Esophagus muscularis mucosa (tissue), 4 donors: ENCODE data around the gene PREX1. TPM values are rescaled to one million over a fixed set of nuclear protein-coding genes. Genes with fewer than 3 reads are reported as not detected.

Experiments used
- DNase-seq: peaks from one replicate; pipeline ENCODE4 v3.0.0-alpha.2; 2017; ENCODE audit errors: extremely low spot score
- H3K27ac ChIP-seq, 4 donors: fragments of 200-600 bp; sonication (generic); replicated peaks in 1 of 4; 1 replicate in 3 of 4; 2 replicates in 1 of 4; pipeline ENCODE4 v1.5.1; 2016 to 2019; ENCODE audit warnings: mild to moderate bottlenecking in 1 of 4
- H3K27me3 ChIP-seq, 4 donors: fragments of 200-600 bp; sonication (generic); one replicate each; pipeline versions ENCODE4 v1.5.1 to v1.6.0; 2016 to 2019
- H3K36me3 ChIP-seq, 4 donors: fragments of 200-600 bp; sonication (generic); one replicate each; pipeline ENCODE4 v1.5.1; 2016 to 2019
- H3K4me1 ChIP-seq, 4 donors: fragments of 200-600 bp; sonication (generic); one replicate each; pipeline ENCODE4 v1.5.1; 2016 to 2019
- H3K4me3 ChIP-seq, 4 donors: fragments of 200-600 bp; sonication (generic); 1 replicate in 2 of 4; 2 replicates in 2 of 4; pipeline ENCODE4 v1.5.1; 2016 to 2019; ENCODE audit warnings: mild to moderate bottlenecking in 4 of 4, moderate library complexity in 1 of 4
- H3K9me3 ChIP-seq, 4 donors: fragments of 200-600 bp; sonication (generic); 1 replicate in 3 of 4; 2 replicates in 1 of 4; pipeline ENCODE4 v1.5.1; 2016 to 2019
- CTCF ChIP-seq, 3 experiments: fragments of 200-600 bp in 2 of 3; fragments of 450-650 bp in 1 of 3; sonication (generic) in 2 of 3; IDR thresholded peaks; one replicate each; pipeline ENCODE4 v1.5.1; 2017 to 2019; ENCODE audit warnings: antibody characterized with exemption in 3 of 3, mild to moderate bottlenecking in 2 of 3, moderate library complexity in 1 of 3
- EP300 ChIP-seq: sonication (generic); formaldehyde crosslinking; IDR thresholded peaks from one replicate; pipeline ENCODE4 v1.6.1; 2017; ENCODE audit warnings: antibody characterized with exemption
- POLR2A ChIP-seq: fragments of 450-650 bp; IDR thresholded peaks from one replicate; pipeline ENCODE4 v1.6.1; 2017; ENCODE audit warnings: antibody characterized with exemption, moderate library complexity, mild to moderate bottlenecking, low read depth
- POLR2AphosphoS5 ChIP-seq, 2 donors: sonication (generic); formaldehyde crosslinking; IDR thresholded peaks; one replicate each; pipeline ENCODE4 v1.6.1; 2017; ENCODE audit warnings: antibody characterized with exemption in 2 of 2
- WGBS: methylation state at CpG from one replicate; pipeline ENCODE4 v1.1.5; 2018; 5-methylcytosine and 5-hydroxymethylcytosine counted together
- intact Hi-C: fragments of 100-400 bp; cut with DNase I; formaldehyde crosslinking; loops from one replicate; pipeline ENCODE4 v1.15.1; 2023
- total RNA-seq, 4 donors: library from RNA; depleted of rRNA; stranded (reverse); fragments of >200 nt; gene quantifications; one replicate each; pipeline versions ENCODE4 v1.1.0 to v1.2.1, GENCODE V29; 2016

Gene PREX1
- total RNA-seq, 4 donors from 2014 or later, result 20.8 to 37.1 (median 24.3) TPM

DNA sequence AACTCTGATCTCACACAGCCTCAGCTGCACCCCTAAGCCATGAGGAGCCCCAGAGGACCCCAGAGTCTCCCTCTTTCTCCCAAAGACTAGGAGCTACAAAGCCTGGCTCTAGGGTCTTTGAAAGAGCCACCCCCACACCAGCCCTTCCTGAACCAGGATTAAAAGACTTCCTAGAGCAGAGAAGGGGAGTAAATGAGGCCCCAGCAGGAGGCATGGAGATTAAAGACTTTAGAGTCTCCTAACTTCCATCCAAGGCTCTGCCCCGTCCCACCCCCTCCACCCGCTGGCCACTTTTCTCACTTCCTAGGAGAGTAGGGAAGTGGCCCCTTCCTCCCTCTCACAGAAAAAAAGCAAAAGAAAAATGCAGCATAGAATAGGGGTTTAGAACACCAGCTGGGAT lies 1.7 kb downstream of the PREX1 start:
- H3K4me1 ChIP-seq, result peaks cover 7 to 62% (median 48%) of the 10 kb centered on the region in 4 donors
- TF ChIP-seq EP300 (no peak), CTCF (IDR thresholded peaks at IDR 0.05) (no peak), POLR2A (no peak), POLR2AphosphoS5 (IDR thresholded peaks at IDR 0.05) (no peak)
- H3K9me3 ChIP-seq, result no peaks in the 10 kb centered on the region
- H3K27me3 ChIP-seq, result peaks cover 0 to 21% (median 0%) of the 10 kb centered on the region in 4 donors
- H3K36me3 ChIP-seq, result no peaks in the 10 kb centered on the region
- H3K4me3 ChIP-seq, result peak overlapping the region; percentile 66 to 80 (median 66)
- intact Hi-C loops, result no loop called here
- WGBS, result 68% methylated on average over 2 of the region's 2 CpGs
- DNase-seq, result no peak
- H3K27ac ChIP-seq, result peak overlapping the region; percentile 6 to 74 (median 62)

- no peak for DNase-seq
- no peak for TF ChIP-seq CTCF (IDR thresholded peaks at IDR 0.05)
- H3K9me3 ChIP-seq, result no peaks in the 10 kb centered on the region
- peaks cover 0 to 24% (median 0%) of the 10 kb centered on the region in 4 donors for H3K27me3 ChIP-seq
- H3K4me3 ChIP-seq, result peak overlapping the region; percentile 66 to 80 (median 66)
- H3K4me1 ChIP-seq, result peaks cover 6 to 60% (median 46%) of the 10 kb centered on the region in 4 donors
- intact Hi-C loops, result no loop called here
- peak overlapping the region; percentile 6 to 74 (median 62) for H3K27ac ChIP-seq
- 54% methylated on average over 4 of the region's 4 CpGs for WGBS
- H3K36me3 ChIP-seq, result no peaks in the 10 kb centered on the region
Measured at GRCh38 chr20:48825566-48825920, 2.3 kb downstream of the PREX1 start.

- 62% methylated on average over 12 of the region's 12 CpGs for WGBS
- no peaks in the 10 kb centered on the region for H3K36me3 ChIP-seq
- intact Hi-C loops, result no loop called here
- H3K27me3 ChIP-seq, result peaks cover 0 to 26% (median 0%) of the 10 kb centered on the region in 4 donors
- peaks cover 6 to 64% (median 47%) of the 10 kb centered on the region in 4 donors for H3K4me1 ChIP-seq
- DNase-seq, result no peak
- H3K9me3 ChIP-seq, result no peaks in the 10 kb centered on the region
- TF ChIP-seq EP300 (no peak), POLR2AphosphoS5 (IDR thresholded peaks at IDR 0.05) (no peak), POLR2A (no peak), CTCF (IDR thresholded peaks at IDR 0.05) (no peak)
- peak overlapping the region; percentile 4 to 67 (median 66) for H3K4me3 ChIP-seq
- peak overlapping the region; percentile 8 to 73 (median 48) for H3K27ac ChIP-seq
Measured at GRCh38 chr20:48824830-48825565, 2.8 kb downstream of the PREX1 start.

- TF ChIP-seq EP300, result no peak
- no peak for TF ChIP-seq CTCF (IDR thresholded peaks at IDR 0.05)
- no peak for TF ChIP-seq POLR2A
- peak in 1 of 2 donors; percentile 6 for TF ChIP-seq POLR2AphosphoS5 (IDR thresholded peaks at IDR 0.05)
- Histone ChIP-seq H3K27me3 (peaks cover 0 to 26% (median 0%) of the 10 kb centered on the region in 4 donors), H3K4me1 (peaks cover 6 to 70% (median 47%) of the 10 kb centered on the region in 4 donors), H3K9me3 (no peaks in the 10 kb centered on the region), H3K36me3 (no peaks in the 10 kb centered on the region), H3K4me3 (no peak overlapping the region), H3K27ac (peak overlapping the region in 3 of 4 donors; percentile 50 to 73 (median 67))
- DNase-seq, result no peak
- intact Hi-C loops, result no loop called here
- 62% methylated on average over 8 of the region's 8 CpGs for WGBS
Measured at GRCh38 chr20:48823960-48824498, 3.8 kb downstream of the PREX1 start.
